ENCODE data around the gene GDPD3.

The GDPD3 gene

GRCh38 chr16:30063278-30063892, 50.0 kb downstream of the GDPD3 start:
- TF ChIP-seq, protein P1, sequence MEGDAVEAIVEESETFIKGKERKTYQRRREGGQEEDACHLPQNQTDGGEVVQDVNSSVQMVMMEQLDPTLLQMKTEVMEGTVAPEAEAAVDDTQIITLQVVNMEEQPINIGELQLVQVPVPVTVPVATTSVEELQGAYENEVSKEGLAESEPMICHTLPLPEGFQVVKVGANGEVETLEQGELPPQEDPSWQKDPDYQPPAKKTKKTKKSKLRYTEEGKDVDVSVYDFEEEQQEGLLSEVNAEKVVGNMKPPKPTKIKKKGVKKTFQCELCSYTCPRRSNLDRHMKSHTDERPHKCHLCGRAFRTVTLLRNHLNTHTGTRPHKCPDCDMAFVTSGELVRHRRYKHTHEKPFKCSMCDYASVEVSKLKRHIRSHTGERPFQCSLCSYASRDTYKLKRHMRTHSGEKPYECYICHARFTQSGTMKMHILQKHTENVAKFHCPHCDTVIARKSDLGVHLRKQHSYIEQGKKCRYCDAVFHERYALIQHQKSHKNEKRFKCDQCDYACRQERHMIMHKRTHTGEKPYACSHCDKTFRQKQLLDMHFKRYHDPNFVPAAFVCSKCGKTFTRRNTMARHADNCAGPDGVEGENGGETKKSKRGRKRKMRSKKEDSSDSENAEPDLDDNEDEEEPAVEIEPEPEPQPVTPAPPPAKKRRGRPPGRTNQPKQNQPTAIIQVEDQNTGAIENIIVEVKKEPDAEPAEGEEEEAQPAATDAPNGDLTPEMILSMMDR (IDR thresholded peaks at IDR 0.05; ENCODE audit: borderline replicate concordance, insufficient read depth, low read depth, low read length), result no peak
- H3K4me3 ChIP-seq (ENCODE audit: low read depth, low read length), result peak overlapping the region; percentile 78

GRCh38 chr16:30060836-30061554, 52.3 kb downstream of the GDPD3 start:
- no peak overlapping the region for H3K4me3 ChIP-seq (ENCODE audit: low read depth, low read length)
- TF ChIP-seq, protein P1 (IDR thresholded peaks at IDR 0.05; ENCODE audit: borderline replicate concordance, insufficient read depth, low read depth, low read length), result no peak

- TF ChIP-seq, protein P1 (IDR thresholded peaks at IDR 0.05; ENCODE audit: borderline replicate concordance, insufficient read depth, low read depth, low read length), result no peak
- H3K4me3 ChIP-seq (ENCODE audit: low read depth, low read length), result no peak overlapping the region
These were observed 53.0 kb downstream of the GDPD3 start for GRCh38 chr16:30060346-30060745.

DNA sequence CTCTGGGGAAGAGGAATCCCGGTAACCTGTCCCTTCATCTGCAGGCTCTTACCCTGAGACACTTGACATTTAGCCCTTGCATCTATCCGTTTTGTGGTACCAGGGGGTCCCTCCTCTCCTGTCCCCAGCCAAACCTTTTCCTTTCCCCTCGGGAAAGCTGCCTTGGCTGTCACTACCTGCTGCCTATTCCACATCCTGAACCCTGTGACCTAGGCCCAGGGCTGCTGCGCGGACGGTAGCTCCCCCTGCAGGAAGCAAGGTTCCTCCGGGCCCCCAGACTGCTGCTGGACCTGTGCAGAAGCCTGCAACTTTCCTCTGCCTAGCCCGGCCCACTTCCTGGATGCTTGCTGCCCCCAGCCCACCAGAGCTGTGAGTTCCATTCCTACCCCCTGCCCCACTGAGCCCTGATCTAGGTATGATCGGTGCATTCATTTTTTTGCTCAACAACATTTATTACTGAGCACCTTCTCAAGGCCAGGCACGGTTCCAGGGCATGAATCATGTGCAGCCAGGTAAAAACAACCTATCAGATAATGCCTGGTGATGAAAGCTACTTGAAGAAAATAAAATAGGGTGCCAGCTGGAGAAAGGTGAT, 58.3 kb downstream of the GDPD3 start:
- TF ChIP-seq, protein P1 (IDR thresholded peaks at IDR 0.05; ENCODE audit: borderline replicate concordance, insufficient read depth, low read depth, low read length), result peak; percentile 84
- H3K4me3 ChIP-seq (ENCODE audit: low read depth, low read length), result no peak overlapping the region

Measured in GM12875 (cell line).